Measurements from ENCODE around the gene AFAP1L2.

DNA sequence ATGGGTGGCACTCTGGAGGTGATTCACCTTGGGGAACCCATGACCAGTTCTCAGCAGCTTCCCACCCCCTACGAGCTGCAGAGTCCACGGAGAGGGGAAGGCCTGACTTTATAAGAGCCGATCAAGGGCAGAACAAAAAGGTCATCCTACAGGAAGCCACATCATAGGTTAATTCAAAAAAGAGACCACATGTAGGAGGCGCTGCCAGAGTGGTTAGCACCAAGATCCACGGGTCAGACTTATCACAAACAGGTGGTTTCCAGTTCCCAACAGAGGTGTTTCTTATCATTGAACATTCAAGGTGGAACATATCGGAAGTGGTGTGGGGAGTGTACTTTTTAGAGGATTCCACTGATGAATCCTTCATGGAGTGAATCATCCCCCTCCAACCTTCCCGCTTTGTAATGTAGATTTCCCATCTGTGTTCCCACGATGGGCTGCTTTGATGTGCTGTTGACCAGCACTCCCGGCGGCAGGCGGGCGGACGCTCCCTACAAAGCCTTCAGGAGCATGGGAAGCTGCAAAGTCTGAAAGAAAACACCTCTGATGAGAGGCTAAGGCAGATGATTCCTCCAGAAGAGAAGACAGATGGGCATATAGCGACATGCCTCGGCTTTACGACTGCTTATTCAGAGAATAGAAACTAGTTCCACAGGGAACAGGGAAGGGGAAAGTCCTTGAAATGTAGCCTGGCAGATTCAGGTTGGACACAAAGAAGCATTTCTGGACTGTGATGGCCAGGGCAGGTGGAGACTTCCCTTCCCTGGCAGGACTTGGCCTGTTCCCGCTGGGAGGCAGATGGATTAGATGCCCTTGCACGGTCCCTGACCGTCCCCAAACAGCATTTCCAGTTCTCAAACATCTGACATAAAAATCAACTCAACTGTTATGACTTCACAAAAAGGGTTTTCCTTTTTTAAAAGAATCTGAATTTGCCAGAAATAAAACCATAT, 66.5 kb downstream of the AFAP1L2 start:
- TF ChIP-seq REST (IDR thresholded peaks at IDR 0.05; ENCODE audit: low read depth) (no peak), EP300 (IDR thresholded peaks at IDR 0.05; ENCODE audit: borderline replicate concordance) (no peak), EGR1 (IDR thresholded peaks at IDR 0.05) (no peak), CEBPB (IDR thresholded peaks at IDR 0.05) (no peak), YY1 (IDR thresholded peaks at IDR 0.05; ENCODE audit: low read depth) (no peak), CREB1 (IDR thresholded peaks at IDR 0.05; ENCODE audit: low read depth) (no peak), TEAD4 (IDR thresholded peaks at IDR 0.05) (no peak), RAD21 (IDR thresholded peaks at IDR 0.05; ENCODE audit: low read depth) (no peak)
